GM18858 (cell line): ENCODE data around the gene CABLES1.
"Not testable (repeated sequence)": the region's sequence is repeated elsewhere in the genome, so short reads cannot be mapped to it uniquely, and the experiment has no call there.

Source experiments
- ATAC-seq: cut with Tn5 transposase; IDR thresholded peaks from one replicate; pipeline ENCODE4 v1.9.1; 2021; ENCODE audit not compliant: unreplicated experiment

The CABLES1 gene

GRCh38 chr18:23141104-23141999 lies 6.1 kb downstream of the CABLES1 start:
- no peak for ATAC-seq

DNA sequence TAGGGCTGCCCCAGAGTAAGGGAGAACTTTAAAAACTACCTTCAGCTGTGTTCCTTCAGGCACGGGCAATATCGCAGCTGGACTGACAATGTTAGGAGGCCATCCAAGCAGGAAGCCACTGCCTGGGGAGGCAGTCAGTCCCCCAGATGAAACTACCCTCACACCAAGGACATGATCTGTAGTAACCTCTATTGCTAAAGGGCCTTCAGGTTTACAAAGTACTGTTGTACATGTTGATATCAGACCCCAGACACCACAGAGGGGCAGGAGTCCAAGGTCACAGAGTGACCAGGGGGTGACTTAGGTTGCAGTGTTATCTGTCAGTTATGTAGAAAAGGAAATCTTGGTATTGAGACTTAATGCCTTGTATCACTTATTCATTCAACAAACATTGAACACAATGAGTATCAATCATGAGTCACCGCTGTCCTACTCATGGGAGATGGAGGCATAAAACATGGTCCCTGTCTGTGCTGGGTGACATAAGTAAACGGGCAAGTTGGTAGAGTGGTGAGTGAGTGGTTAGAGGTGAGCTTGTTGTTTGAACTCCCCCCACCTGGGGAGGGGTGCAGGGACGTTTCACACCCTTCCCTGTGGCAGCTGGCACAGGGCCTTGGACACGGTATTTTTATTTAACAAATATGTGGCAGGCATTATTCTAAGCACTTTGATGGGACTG lies 7.1 kb downstream of the CABLES1 start:
- no peak for ATAC-seq

- ATAC-seq, result no peak
Measured at GRCh38 chr18:23143016-23143814, 7.9 kb downstream of the CABLES1 start.

GRCh38 chr18:23143815-23144261 lies 8.6 kb downstream of the CABLES1 start:
- ATAC-seq, result no peak

DNA sequence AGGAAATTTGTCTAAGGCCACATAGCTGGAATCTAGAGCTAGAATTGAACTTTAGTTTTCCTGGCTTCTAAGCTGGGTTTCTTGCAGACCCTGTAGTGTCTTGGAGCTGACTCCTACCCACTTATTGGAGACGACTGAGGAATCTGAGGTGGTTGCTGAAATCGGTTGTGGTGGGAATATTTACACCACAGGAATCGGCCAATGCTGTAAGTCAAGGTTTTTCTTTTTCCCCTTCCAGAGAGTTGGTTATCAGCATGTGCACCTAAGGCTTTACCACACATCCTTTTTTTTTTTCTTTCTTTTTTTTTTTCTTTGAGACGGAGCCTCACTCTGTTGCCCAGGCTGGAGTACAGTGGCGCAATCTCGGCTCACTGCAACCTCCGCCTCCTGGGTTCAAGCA lies 9.4 kb downstream of the CABLES1 start:
- ATAC-seq, result no peak

GRCh38 chr18:23145621-23146020 lies 10.3 kb downstream of the CABLES1 start:
- ATAC-seq, result no peak

GRCh38 chr18:23146861-23147469 lies 11.7 kb downstream of the CABLES1 start:
- ATAC-seq, result no peak

GRCh38 chr18:23148382-23148781 lies 13.1 kb downstream of the CABLES1 start:
- no peak for ATAC-seq

DNA sequence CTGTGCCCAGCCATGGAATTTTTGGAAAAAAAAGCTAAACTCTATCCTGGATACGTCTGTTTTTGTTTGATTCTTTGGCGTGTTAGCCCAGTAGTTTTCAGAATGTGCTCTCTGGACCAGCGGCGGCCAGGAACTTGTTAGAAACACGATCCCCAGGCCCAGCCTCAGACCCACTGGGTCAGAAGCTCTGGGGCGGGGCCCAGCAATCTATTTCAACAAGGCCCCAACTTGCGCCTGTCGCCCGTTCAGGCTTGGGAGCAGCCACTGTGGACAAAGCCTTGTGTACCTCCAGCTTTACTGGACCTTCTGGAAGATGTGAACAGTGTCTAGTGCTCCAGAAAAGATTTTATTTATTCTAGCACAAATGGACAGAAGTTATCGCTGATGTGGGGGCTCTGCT lies 14.3 kb downstream of the CABLES1 start:
- no peak for ATAC-seq

DNA sequence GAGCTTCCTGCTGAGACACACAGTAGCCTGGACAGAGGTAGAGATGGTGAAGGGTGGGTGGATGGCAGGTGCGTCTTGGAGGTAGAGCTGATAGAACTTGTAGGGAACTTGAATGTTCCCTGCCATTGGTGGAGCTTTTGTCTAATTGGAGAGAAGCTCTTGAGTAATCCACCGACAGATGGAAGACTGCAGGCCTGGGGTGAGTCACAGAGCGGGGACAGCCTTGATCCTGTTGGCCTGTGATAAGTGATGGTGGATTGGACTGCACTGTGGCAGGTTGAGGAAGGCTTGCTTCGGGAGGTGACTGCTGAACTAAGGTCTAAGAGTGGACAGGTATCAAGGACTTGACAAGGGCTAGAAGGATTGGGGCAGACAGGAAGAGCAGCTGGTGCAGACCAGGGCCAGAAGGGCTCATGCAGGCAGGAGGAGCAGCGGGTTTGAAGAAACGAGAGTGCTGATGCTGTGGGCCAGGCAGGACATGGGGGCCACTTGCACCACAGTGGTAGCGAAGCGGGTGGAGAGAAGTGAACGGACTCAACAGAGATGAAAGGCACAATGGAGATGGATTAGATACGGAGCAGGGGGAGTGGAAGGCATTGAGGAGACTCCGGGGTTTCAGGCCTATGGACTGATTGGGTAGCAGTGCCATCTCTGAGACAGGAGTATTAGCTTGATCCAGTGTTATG lies 16.3 kb downstream of the CABLES1 start:
- ATAC-seq, result no peak

GRCh38 chr18:23154030-23154429 lies 18.7 kb downstream of the CABLES1 start:
- no peak for ATAC-seq

DNA sequence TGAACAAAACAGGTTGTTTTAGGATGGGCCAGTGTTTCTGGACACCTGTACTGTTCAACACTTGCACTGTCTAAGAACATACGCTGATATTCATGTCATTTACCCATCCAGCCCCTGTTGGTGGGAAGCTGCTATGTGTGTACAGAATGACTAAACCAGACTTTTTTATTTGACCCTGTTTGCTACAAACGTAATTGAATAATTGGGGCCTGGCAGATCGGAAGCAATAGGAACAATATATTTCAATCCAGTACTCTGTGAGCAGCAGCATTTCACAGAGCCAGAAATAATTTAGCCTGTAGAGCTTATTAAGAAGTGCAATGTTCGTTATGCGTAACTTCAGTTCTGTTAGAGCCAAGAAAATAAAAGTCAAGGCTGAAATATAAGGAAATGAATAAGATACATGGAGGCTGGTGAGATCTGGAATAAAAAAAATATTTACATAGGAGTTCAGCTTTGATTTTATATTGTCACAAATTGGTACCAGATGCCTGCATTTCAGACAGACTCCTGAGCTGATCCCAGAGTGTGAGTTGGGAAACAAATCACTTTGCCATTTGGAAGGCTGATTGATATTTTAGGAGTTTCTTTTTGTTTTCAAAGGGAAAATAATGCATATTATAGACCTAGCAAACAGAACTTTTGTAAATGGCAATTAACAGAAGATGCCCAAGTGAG lies 19.7 kb downstream of the CABLES1 start:
- ATAC-seq, result no peak

- no peak for ATAC-seq
Measured at GRCh38 chr18:23155537-23155936, 20.3 kb downstream of the CABLES1 start.

DNA sequence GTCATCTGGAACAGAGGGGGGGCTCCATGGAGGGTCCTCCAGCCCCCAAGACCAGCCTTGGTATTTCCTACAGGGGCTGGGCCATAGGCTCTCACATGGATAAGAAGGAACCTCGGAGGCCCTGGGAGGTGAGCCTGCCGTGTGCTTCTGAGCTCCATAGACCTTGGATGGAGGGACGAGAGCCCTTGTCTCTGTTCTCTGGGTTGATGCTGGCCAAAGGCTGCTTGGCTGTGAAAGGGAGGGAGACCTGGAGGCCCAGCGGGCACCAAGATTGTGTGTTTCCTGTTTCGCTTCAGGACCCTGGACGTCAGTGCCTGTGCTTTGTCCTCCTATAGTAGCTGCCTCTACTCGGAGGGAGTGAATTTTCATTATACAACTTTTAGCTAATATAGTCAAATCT lies 20.8 kb downstream of the CABLES1 start:
- ATAC-seq, result no peak

- no peak for ATAC-seq
Measured at GRCh38 chr18:23158058-23158457, 22.8 kb downstream of the CABLES1 start.

- not testable (repeated sequence) for ATAC-seq
Measured at GRCh38 chr18:23158884-23159283, 23.6 kb downstream of the CABLES1 start.

DNA sequence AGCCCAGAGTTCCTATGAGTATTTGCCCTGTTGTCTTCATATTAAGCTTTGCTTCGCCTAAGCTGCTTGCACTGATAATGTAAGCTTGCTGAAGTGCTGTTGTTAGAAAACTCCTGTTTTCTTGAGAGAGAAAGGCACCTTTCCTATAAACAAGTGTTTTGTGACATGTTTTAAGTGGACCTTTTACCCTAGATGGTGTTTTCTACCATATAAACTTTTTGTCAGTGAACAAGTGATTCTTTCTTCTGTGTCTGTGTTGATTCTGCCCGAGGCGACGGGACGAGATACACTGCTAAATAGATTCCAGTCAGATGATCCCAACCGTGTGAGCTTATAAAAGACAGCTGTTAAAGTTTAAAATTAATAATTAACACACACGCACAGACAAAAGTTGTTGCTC lies 24.1 kb downstream of the CABLES1 start:
- no peak for ATAC-seq

DNA sequence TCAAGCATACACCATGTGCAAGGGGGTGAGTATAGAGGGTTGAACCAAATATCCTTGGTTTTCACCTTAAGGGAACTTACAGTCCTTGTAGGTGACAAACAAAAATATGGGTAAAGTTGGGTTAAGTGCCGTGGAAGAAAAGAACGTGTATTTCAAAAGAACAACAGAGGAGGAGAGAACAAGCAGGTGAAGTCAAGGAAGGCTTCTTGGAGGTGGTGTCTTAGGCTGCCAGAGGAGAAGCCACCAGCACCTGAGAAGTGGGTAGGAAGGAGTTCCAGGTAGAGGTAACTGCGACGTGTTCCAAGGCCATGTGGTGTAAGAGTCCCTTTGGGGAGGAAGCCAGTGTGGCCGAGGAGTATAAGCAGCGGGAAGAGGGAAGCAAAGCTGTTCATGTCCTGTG lies 27.2 kb downstream of the CABLES1 start:
- no peak for ATAC-seq

DNA sequence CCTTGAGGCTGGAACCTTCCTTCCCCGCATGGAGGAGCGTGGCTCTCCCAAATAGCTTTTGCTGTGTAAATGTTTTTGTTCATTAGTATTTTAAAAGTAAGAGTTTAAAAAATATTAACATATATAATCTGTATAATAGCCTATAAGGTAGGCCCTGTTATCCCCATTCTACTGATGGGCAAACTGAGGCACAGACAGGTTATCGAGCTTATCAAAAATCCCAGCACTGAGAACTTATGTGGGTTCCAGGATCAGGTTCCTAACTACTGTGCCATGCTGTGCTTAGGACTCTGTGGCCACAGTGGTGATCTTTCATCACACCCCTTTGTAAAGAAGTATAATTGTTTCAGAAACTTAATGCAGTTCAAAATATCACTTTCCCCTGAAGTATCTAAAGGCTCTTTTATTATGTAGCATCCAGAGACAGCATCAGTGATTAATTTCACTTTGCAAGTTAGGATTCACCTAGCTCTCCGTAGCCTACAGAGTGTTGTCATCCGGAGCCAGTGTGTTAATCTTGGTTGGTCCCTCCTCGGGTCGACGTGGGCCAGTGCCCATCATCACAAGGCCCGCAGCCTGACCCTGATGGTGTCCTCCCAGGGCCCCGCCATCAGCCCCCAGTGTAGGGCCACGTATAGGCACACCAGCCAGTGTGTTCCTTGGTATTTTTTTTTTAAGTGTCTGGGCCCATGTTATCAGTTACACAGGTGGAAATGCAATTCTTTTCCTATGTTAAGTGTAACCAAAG lies 28.7 kb downstream of the CABLES1 start:
- ATAC-seq, result no peak
